HG02840 (cell line): ENCODE results near the gene CUZD1.
"Not testable (repeated sequence)": the region's sequence is repeated elsewhere in the genome, so short reads cannot be mapped to it uniquely, and the experiment has no call there.

Experiments used
- ATAC-seq: cut with Tn5 transposase; IDR thresholded peaks from one replicate; pipeline ENCODE4 v1.9.1; 2021; ENCODE audit warnings: mild to moderate bottlenecking, moderate library complexity, moderate number of reproducible peaks; ENCODE audit not compliant: unreplicated experiment, low FRiP score

The CUZD1 gene

DNA sequence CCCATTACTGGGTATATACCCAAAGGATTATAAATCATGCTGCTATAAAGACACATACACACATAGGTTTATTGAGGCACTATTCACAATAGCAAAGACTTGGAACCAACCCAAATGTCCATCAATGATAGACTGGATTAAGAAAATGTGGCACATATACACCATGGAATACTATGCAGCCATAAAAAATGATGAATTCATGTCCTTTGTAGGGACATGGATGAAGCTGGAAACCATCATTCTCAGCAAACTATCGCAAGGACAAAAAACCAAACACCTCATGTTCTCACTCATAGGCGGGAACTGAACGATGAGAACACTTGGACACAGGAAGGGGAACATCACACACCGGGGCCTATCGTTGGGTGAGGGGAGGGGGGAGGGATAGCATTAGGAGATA, 12.4 kb upstream of the CUZD1 start:
- not testable (repeated sequence) for ATAC-seq

DNA sequence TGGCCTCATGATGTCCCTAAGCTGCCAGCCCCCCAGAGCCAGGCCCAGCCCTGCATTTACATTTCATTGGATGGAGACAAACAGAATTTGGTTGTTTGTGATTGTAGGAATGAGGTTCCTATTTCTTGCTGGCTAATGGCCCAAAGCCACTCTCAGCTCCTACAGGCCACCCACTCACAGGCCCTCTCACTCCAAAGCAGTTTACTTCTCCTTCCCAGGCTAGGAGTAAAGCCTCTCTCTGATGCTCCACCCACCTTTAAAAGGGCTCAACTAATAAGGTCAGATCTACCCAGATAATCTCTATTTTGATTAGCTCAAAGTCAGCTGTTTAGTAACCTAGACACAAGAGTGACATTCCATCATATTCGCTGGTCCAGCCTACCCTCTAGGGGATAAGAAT, 11.2 kb upstream of the CUZD1 start:
- no peak for ATAC-seq

DNA sequence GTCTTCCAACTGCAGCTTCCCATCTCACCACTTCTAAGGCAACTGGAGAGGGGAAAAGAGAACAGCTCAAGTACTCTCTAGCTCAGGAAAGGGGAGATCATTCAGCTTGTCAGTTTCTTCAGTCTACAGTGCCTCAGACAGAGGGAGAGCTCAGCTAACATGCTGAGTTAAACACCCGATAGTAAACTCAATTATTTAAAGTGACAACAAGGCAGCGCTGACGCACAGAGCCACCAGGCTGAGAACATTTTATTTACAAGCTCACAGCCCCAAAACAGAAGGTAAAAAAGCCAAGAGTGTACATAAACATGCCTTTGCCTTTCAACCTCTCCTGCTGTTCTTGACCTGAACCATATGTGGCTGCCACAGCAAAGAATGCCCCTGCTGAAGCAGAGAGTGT, 10.1 kb upstream of the CUZD1 start:
- ATAC-seq = no peak

GRCh38 chr10:122854648-122855047, 9.0 kb upstream of the CUZD1 start:
- ATAC-seq = no peak

DNA sequence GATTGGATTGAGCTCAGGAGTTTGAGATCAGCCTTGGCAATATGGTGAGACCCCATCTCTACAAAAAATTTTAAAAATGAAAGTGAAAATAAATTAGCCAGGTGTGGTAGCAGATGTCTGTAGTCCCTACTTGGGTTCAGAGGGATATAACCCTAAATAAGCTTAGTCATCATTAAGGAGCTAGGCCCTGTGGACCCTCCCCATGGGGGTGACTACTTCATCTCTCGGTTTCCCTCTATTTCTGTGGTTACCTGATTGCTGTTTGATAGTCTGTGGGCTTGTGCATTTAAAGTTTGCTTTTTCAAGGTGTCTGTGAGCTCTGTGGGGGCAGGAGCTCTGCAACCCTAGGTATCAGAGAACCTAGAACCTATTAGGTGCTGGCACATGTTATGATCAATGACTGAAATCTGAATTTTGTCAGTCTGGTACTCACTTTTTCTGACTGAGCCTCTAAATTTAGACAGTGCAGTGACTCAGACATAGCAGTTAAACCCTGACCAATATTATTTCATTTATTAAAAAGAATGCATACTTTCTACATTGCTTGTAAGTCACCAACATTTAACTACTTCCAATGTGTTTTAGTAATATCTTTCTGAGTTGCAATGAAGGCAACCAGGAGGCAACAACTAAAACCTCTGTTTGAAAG, 8.1 kb upstream of the CUZD1 start:
- ATAC-seq = no peak

DNA sequence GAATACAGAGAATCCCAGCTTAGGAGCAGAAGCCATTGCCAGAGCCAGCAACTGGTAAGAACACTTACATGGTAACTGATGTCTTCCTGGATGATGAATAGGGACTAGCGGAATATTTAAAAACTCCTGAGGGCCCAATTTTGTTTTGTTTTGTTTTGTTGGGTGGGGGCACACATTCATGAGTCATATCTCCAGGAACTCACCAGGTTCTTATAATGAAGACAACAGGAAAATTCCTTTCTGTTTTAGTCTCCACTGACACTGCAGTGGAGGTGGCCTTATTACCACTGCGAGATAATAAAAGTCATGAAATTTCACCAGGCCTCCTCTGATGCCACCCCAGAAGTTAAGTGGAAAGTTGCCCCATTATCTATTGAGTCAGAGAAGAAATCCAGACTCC, 6.6 kb upstream of the CUZD1 start:
- ATAC-seq = no peak

DNA sequence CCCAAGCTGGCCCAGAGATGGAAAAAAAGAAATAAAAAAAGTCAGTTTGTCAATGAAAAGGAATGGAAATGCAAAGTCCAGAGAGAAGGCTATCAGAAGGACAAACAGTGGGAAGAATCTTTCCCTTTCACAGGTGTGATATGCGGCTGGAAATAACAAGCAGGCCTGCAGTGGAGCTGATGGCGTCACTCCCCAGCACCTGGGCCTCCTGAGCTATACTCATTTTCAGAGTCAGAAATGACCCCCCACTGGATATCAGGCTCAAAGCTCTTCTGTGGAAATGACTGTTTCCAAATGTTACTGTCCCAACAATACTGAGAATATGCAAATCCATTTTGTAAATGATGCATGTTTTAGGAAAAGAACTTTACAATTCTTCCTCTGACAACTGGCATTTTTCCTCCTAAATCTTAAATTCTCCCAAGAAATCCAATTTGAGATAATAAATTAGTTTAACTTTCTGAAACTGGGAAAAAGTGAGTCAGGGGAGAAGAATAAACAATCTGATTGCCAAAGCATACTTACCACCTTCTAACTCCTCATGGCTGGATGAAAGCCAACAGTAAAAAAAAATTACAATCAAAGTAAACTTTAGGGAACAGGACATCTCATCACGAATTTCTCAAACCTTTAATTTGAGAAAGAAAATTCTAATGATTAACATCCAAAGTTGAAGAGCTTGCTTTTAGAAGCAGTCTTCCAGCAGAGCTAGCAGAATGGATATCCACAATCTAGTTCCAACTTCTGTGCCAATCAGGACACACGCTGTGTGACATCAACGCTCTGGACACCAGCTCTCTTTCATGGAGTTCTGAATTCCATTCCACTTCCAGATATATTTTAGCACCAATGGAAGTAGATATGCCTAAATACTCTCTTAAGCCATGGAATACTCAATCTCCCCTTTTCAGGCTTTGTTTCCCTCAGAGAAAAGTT, 5.3 kb upstream of the CUZD1 start:
- no peak for ATAC-seq

DNA sequence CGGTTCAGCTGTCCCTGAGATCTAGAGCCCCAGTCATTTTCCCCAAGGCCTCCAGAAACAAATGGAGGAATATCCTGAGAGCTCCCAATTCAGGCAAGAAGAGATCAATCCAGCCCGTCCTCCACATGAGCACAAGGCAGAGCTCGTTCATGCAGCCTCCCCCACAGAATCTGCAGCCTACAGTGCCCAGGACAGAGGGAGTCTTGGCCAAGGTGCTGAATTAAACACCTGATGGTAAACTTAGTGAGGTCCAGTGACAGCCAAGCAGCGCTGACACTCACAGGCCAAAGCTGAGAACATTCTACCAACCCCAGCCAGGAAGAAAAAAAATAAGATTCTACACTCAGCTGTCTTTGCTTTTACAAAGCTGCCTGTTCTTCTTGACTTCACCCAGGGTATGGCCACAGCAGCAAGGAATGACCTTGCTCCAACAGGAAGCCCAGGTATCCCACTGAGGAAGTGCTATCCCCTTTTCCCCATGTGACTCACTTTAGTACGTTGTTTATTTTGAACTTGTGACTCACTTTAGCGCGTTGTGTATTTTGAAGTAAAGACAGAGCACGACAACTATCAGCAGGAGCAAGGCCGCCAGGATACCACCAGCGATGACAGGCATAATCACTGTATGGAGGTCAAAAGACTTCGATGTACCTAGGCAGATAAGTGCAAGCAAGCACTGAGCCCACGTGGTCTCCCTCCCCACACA, 4.4 kb upstream of the CUZD1 start:
- ATAC-seq = no peak

GRCh38 chr10:122849090-122849489, 3.4 kb upstream of the CUZD1 start:
- ATAC-seq = no peak

- ATAC-seq = no peak
Observed at GRCh38 chr10:122847782-122848604, 2.3 kb upstream of the CUZD1 start.

DNA sequence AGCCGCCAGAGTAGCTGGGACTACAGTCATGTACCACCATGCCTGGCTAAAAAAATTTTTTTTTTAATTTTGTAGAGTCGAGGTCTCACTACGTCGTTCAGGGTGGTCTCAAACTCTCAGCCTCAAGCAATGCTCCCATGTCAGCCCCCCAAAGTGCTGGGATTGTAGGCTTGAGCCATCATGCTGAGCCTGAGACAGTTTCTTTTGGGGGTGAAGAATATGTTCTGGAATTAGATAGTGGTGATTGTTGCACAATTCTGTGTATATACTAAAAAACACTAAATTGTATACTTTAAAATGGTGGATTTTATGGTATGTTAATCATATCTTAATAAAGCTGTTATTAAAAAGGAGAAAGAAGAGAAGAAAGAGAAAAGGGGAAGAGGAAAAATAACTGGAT, 1.5 kb downstream of the CUZD1 start:
- ATAC-seq = no peak

DNA sequence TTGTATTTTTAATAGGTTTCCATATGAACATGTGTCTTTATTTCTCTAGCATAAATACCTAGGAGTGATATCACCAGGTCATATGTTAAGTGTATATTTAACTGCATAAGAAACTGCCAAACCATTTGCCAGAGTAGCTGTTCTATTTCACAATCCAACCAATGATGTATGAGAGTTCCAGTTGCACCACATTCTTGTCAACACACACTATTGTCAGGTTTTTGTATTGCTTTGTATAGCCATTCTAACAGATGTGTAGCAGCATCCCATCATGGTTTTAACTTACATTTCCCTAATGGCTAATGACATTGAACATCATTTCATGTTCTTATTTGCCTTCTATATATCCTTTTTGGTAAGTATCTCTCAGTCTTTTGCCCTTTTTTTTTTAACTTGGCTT, 4.1 kb downstream of the CUZD1 start:
- no peak for ATAC-seq

GRCh38 chr10:122839505-122839904, 6.2 kb downstream of the CUZD1 start:
- no peak for ATAC-seq

DNA sequence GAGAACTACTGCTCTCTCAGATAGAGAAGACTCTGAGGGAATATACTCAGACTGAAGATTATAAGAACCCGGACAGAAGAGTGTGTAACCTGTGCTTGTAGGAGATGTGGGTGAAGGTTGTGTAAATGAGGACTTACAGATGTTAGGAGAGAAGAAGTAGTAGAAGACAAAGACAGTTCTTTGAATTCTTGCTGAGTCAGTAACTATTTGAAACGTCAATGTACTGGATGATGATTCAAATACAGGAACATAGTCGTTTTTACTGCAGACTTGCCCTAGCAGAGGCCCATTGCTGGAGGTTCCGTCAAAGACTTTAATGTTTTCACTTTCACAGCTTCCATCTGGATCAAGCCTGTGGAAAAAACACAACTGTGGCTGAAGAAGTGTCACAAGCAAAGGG, 6.8 kb downstream of the CUZD1 start:
- ATAC-seq = no peak

DNA sequence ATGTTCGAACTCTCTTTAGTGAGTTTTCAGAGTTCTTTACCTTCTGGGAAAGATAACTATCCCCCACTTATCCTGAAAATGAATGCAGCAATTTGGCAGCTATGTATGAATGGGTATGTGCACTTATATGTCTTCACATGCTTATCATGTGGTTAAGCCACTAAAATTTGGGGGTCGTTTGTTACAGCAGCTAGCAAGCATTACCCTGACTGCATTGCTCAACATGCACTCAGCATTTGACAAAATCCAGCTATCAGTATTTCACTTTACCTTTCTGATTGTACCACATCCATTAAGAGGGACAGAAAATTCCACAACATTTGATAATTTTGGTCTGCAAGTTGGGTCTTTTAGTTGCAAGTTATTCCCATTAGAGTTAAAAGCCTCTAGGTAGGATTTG, 9.7 kb downstream of the CUZD1 start:
- ATAC-seq = no peak

DNA sequence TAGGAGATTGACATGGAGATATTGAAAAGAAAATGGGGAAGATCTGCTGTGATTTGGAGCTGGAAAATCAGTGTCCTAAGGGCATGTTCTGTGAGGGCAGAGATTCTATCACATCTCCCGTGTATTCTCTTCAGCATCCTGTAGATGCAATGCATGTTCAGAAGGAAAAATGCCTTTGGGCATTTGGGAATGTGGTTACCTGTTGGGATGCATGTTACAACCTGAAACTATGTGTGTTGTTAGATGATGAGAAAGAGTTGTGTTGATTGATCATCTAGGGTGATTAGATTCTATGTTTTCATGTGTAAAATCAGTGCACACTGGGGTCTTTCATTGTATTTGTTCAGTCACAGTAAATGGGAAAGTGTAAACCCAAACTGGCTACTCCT, 14.7 kb downstream of the CUZD1 start:
- ATAC-seq = no peak

- ATAC-seq = no peak
Observed at GRCh38 chr10:122830273-122830964, 15.2 kb downstream of the CUZD1 start.

DNA sequence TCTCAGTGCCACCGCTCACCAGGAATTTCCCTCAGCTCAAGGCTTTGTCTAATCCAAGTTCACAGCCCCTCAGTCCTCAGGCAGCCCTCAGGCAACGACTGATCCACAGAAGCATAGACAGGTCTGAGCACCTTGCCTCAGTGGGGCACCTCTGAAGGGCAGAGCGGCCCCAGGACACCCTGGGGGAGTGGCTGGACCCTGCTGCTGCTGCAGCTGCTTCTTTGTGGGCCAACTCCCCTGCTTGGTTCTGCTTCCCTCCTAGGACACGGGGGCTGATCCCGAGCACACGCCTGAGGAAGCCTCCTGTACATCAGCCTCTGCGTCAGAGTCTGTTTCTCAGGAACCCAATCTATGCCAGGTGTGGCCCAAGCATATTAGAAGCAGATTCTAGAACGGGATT, 16.2 kb downstream of the CUZD1 start:
- no peak for ATAC-seq

DNA sequence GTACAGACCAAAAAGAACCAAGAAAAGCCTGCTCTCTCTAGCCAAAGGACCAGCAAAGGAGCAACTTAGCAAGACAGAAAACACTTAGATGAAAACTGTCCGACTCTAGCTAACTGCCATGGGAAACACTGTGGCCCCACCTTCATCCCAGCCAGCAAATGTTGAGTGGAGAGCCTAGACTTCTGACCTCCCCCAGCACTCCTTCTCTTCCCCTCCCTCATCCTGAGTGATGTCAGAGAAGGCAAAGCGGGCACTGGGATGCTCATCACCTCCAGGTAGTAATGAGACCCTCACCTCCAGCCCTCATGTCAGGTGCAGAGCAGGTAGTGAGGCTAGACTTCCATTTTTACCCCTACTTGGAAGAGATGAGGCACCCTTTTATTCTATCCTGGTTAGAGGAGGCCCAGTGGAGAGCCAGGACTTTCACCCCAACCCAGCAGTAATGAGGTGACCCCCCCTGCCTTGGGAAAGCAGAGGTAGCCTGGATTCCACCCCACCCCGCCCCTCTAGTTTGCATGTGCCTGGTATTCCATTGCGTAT, 16.9 kb downstream of the CUZD1 start:
- ATAC-seq = no peak

DNA sequence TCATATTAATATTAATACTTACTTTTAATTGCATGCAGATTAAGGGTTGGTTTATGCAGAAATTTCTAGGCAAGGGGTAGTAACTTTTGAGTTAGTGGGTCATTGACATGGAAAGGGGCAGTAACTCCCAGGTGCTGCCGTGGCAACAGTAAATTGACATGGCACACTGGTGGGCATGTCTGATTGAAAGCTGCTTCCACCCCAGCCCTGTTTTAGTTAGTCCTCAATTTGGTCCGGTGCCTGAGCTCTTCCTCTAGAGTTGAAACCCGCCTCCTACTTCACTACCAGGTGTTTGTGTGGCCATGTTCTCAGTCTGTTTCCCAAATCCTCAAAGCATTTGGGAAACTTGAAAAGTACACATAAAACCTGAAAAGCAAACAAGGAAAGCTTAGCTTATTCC, 18.4 kb downstream of the CUZD1 start:
- no peak for ATAC-seq
